ENCODE data around the gene CNIH3. TPM values are rescaled to one million over a fixed set of nuclear protein-coding genes. Genes with fewer than 3 reads are reported as not detected.

Gene CNIH3
- polyA plus RNA-seq, 1 donor (not counting 4 experiments of a cell fraction or from before 2014, with no cell fraction given): 0.81 TPM

- H3K4me1 ChIP-seq (ENCODE audit: control insufficient read depth, extremely low read depth, insufficient read depth, low read length): no peaks in the 10 kb centered on the region
- no peak overlapping the region for H3K27ac ChIP-seq (ENCODE audit: control insufficient read depth, insufficient read depth, low read length)
- FAIRE-seq: no peak
- no peaks in the 10 kb centered on the region for H4K20me1 ChIP-seq (ENCODE audit: control insufficient read depth, extremely low read depth, insufficient read depth, low read length)
- no peaks in the 10 kb centered on the region for H3K36me3 ChIP-seq (ENCODE audit: control insufficient read depth in 2 of 2, extremely low read depth in 1 of 2, insufficient read depth in 2 of 2, low read length in 2 of 2)
- peaks cover 4% of the 10 kb centered on the region for H3K27me3 ChIP-seq (ENCODE audit: control insufficient read depth, extremely low read depth, insufficient read depth, low read length)
- no peak overlapping the region for H3K4me3 ChIP-seq (ENCODE audit: control insufficient read depth in 2 of 3, extremely low read depth in 1 of 3, insufficient read depth in 2 of 3, low read depth in 1 of 3, low read length in 3 of 3)
- H2AFZ ChIP-seq (ENCODE audit: control insufficient read depth, low read length): no peak overlapping the region
- DNase-seq (ENCODE audit: low read depth, low spot score): no peak
- H3K9me3 ChIP-seq (ENCODE audit: control insufficient read depth, low read depth, low read length): no peaks in the 10 kb centered on the region
- H3K79me2 ChIP-seq (ENCODE audit: control insufficient read depth, insufficient read depth, low read length): no peaks in the 10 kb centered on the region
- dilution Hi-C loops (cut with MboI; ENCODE audit: extremely low pct_ligation_motif_present, low sequenced_read_pairs): no loop called here
- H3K9ac ChIP-seq (ENCODE audit: control insufficient read depth, extremely low read depth, insufficient read depth, low read length): no peak overlapping the region
- no peaks in the 10 kb centered on the region for H3K9me1 ChIP-seq (ENCODE audit: control insufficient read depth, extremely low read depth, insufficient read depth, low read length)
- no peak overlapping the region for H3K4me2 ChIP-seq (ENCODE audit: control insufficient read depth, extremely low read depth, insufficient read depth, low read depth, low read length)
- no peak for TF ChIP-seq CTCF (optimal IDR thresholded peaks at IDR 0.05 in 1 of 3, IDR thresholded peaks at IDR 0.05 in 1 of 3, conservative IDR thresholded peaks at IDR 0.05 in 1 of 3; ENCODE audit: extremely low read depth in 1 of 3, insufficient read depth in 2 of 3, low read length in 3 of 3)
Observed at GRCh38 chr1:224678168-224678567, 62.1 kb downstream of the CNIH3 start.

GRCh38 chr1:224679606-224680005 lies 63.5 kb downstream of the CNIH3 start:
- dilution Hi-C loops (cut with MboI; ENCODE audit: extremely low pct_ligation_motif_present, low sequenced_read_pairs): no loop called here
- TF ChIP-seq CTCF (optimal IDR thresholded peaks at IDR 0.05 in 1 of 3, IDR thresholded peaks at IDR 0.05 in 1 of 3, conservative IDR thresholded peaks at IDR 0.05 in 1 of 3; ENCODE audit: extremely low read depth in 1 of 3, insufficient read depth in 2 of 3, low read length in 3 of 3) (no peak), EZH2 (IDR thresholded peaks at IDR 0.05; ENCODE audit: low read length) (no peak)
- H4K20me1 ChIP-seq (ENCODE audit: control insufficient read depth, extremely low read depth, insufficient read depth, low read length): no peaks in the 10 kb centered on the region

More at GRCh38 chr1:224679606-224680005, 63.5 kb downstream of the CNIH3 start:
- Histone ChIP-seq H3K9me3 (ENCODE audit: control insufficient read depth, low read depth, low read length) (no peaks in the 10 kb centered on the region), H3K9ac (ENCODE audit: control insufficient read depth, extremely low read depth, insufficient read depth, low read length) (no peak overlapping the region), H3K27me3 (ENCODE audit: control insufficient read depth, extremely low read depth, insufficient read depth, low read length) (peaks cover 4% of the 10 kb centered on the region), H3K36me3 (ENCODE audit: control insufficient read depth in 2 of 2, extremely low read depth in 1 of 2, insufficient read depth in 2 of 2, low read length in 2 of 2) (no peaks in the 10 kb centered on the region), H3K27ac (ENCODE audit: control insufficient read depth, insufficient read depth, low read length) (no peak overlapping the region), H3K9me1 (ENCODE audit: control insufficient read depth, extremely low read depth, insufficient read depth, low read length) (no peaks in the 10 kb centered on the region), H3K4me2 (ENCODE audit: control insufficient read depth, extremely low read depth, insufficient read depth, low read depth, low read length) (no peak overlapping the region), H3K4me3 (ENCODE audit: control insufficient read depth in 2 of 3, extremely low read depth in 1 of 3, insufficient read depth in 2 of 3, low read depth in 1 of 3, low read length in 3 of 3) (no peak overlapping the region), H3K4me1 (ENCODE audit: control insufficient read depth, extremely low read depth, insufficient read depth, low read length) (no peaks in the 10 kb centered on the region), H2AFZ (ENCODE audit: control insufficient read depth, low read length) (no peak overlapping the region), H3K79me2 (ENCODE audit: control insufficient read depth, insufficient read depth, low read length) (no peaks in the 10 kb centered on the region)
- DNase-seq (ENCODE audit: low read depth, low spot score): no peak
- no peak for FAIRE-seq

Data from keratinocyte (primary cell).